Stimulated activated CD8-positive, alpha-beta memory T cell treated with anti-CD3 and anti-CD28 coated beads, Interleukin-4, amount 100 ng/mL, for 4 hours (primary cell): ENCODE measurements around the gene SFRP2.

Experiments
- DNase-seq, 2 donors: peaks; one replicate each; pipeline ENCODE4 v3.0.0-alpha.2; 2020; ENCODE audit warnings: low read depth in 2 of 2, low spot score in 1 of 2

Gene SFRP2

GRCh38 chr4:153773236-153773690 lies 15.6 kb downstream of the SFRP2 start:
- DNase-seq: no peak

- DNase-seq: no peak
These were observed 17.8 kb downstream of the SFRP2 start for GRCh38 chr4:153771046-153771445.

GRCh38 chr4:153766758-153767157 lies 22.1 kb downstream of the SFRP2 start:
- DNase-seq: no peak

- no peak for DNase-seq
These were observed 23.0 kb downstream of the SFRP2 start for GRCh38 chr4:153765894-153766293.

DNA sequence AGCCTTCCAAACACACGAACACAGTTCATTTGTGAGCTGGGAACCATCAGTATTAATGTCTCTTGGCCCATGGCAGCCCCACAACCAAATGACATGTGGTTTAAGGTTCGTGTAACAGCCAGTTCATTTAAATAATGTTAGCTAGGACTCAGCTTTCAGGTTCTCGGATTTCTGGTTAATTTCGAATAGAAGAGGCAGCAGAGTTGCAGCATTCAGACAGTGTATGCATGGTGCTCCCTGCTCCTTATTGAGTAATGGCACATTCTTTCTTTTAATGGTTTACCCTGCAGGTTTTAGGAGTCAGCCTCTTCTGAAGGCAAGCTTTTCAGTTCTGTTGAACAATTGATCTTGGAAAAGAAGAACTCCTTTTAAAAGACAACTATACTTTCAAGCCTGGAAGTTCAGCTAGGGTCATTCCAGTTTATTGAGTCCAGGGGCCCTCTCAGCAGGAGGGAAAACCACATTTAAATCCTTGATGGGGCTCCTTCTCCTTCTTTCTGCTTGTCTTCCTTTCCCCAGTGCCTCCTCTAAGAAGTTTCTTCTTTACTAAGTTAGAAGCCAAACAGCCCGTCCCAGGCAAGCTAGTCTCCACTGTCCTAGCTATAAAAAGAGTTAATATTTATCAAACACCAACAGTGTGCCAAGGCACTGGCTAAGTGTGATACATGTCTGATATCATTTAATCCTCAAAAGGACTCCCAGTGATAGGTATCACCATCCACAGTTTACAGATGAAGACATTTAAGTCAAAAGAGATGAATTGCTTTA lies 24.1 kb downstream of the SFRP2 start:
- DNase-seq: no peak

DNA sequence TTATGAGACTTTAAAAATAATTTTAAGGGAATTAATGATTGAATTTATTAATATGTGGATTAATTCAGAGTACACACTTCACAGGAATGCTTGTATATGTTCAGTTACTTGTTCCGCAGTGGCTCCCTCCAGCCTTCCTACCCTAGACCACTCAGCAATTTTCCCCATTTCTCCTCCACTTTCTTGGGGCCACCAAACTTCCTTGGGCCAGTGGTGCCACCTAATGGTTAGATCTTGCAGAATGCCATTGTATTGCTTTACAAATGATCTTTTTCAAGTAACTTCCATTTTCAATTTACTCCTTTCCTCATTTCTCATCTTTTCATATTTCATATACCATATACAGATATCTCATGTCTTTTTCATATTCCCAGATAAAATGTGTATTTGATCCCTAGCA lies 25.5 kb downstream of the SFRP2 start:
- no peak for DNase-seq

DNA sequence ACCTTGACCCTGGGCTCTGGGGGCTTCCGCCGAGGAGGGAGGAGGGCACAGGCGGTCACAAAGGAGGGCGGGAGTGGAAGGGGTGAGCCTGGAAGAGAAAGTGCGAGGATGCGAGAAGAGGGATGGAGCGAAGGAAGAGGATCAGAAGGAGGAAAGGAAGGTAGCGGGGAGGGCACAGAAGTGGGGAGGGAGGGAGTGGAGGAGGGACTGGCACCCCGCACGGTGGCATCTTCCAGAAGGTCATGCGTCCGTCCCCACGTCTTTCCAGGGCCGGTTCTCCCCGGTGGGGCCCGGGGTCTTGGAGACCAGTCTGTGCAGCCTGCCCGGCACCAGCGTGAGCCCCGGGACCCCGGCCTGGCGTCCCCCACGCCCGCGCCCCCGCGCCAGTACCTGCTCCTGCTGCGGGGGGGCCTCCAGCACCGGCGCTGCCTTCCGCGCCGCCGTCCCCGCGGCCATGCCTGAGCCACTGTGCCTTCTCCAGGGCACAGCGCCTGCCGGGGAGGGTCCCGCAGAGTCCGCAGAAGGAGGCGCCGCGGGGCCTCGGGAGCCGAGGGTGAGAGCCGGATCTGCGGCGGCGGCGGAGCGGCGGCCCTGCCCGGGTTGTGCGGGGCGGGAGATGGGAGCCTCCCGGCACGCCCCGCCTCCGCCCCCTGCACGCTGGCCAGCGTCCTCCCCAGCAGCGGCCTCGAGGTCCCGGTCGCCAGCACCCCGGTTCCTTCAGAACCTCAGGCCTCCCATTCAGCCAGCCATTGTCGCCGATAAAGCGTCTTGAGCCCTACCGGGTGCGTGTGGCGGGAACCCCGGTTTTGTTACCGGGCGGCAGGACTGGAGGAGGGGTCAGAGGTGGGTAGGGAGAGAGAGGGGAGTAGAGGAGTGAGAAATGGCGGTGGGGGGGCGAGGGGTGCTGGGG lies 29.2 kb downstream of the SFRP2 start, which contains the start of gene RNF175:
Gene RNF175 (minus strand): TSS at position 618 of the 910 bp plus-strand sequence. CDS start 162 bp downstream, at position 456.
- DNase-seq: no peak

- DNase-seq: no peak
These were observed 30.0 kb downstream of the SFRP2 start for GRCh38 chr4:153758688-153759406.

- DNase-seq: no peak
These were observed 30.7 kb downstream of the SFRP2 start for GRCh38 chr4:153758136-153758535.

- no peak for DNase-seq
These were observed 31.5 kb downstream of the SFRP2 start for GRCh38 chr4:153757407-153757806.

DNA sequence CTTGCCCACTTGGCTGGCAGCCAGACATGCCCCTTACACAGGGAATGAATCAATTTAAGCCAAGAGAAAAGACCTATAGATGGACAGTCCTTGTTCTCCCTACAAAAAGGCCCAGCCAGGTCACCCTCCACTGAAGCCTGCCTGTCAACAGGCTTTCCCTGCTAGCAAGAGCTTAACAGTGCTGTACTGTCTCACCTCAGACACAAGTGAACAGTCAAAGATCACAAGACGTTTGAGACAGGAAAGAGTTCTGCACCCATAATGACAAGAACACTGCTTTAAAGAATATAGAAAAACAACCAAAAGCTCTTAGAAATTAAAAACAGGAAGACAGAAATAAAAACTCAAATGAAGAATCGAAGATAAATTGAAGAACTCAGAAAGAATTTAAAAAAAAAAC lies 33.7 kb downstream of the SFRP2 start:
- no peak for DNase-seq

DNA sequence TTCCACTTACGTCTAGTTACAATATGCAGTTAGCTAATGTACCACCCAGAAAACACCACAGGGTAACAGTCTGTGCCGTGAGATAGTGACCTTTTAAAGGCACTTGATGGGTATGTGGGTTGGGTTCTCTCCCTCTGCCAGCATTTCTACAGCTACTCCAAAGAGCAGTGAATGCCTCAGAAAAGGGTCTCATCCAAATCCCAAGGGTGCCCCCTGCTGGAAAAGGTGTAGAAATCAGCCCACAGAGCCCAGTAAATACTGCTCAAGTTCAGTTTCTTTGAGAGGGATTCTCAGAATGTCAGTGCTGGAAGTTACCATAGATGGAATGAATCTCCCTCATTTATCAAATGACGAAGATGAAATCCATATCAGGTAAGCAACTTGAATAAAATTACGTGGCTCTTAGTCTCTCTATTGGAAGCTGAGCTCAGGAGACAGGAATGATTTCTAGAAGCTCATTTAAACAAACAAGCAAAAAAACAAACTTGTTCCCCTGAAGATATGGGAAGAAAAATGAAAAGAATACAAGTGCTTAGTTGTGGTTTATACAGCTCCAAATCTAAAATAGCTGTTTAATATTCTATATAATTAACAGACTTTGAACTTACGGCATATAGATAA lies 38.6 kb downstream of the SFRP2 start:
- DNase-seq: peak; percentile 10 to 12

GRCh38 chr4:153748378-153748777 lies 40.5 kb downstream of the SFRP2 start:
- no peak for DNase-seq

DNA sequence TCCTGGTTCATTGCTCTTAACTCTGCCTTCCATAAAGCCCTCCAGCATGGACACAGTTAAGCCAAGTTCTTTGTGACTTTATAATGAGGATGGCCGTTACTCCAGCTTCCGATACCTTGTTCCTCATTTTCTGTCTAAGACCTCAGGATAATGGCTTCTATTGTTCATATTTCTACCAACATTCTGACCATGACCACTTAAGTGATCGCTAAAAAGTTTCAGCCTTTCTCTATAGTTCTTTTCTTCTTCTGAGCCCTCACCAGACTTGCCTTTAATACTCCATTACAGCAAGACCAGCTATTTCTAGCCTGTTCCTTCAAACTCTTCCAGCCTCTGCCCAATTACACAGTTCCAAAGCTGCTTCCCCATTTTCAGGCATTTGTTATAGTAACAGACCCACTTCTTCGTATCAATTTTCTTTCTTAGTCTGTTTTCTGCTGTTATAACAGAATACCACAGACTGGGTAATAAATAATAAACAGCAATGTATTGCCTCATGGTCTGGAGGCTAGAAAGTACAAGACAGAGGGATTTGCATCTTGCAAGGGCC lies 41.4 kb downstream of the SFRP2 start:
- DNase-seq: no peak

DNA sequence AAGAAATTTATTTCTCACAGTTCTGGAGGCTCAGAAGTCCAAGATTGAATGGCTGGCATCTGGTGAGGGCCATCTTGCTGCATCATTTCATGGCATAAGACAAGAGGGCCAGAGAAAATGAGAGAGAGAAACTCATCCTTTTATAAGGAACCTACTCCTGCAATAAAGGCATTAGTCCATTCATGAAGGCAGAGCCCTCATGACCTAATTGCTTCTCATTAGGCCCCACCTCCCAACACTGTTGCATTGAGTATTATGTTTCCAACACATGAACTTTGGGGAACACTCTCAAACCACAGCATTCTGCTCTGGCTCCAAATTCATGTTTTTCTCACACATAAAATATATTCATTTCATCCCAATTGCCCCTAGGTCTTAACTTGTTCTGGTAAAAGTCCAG lies 43.2 kb downstream of the SFRP2 start:
- DNase-seq: no peak

DNA sequence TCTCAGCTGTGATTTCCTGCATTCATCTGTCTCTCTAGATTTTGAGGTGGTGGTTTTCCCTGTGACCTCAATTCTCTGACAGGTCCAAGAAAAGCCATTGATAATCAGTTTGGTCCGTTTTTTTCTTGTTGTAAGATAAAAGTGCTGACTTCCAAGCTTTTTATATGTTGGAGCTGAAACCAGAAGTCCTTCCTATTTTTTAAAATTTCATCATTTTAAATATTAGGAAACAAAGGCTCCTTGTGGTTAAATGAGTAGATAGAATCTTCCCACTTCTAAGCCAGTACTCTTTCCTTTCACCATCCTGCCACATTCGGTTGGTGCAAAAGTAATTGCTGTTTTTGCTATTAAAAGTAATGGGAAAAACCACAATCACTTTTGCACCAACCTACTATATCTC lies 47.3 kb downstream of the SFRP2 start:
- no peak for DNase-seq

- DNase-seq: no peak
These were observed 52.9 kb downstream of the SFRP2 start for GRCh38 chr4:153735906-153736461.

- no peak for DNase-seq
These were observed 55.0 kb downstream of the SFRP2 start for GRCh38 chr4:153733751-153734448.

DNA sequence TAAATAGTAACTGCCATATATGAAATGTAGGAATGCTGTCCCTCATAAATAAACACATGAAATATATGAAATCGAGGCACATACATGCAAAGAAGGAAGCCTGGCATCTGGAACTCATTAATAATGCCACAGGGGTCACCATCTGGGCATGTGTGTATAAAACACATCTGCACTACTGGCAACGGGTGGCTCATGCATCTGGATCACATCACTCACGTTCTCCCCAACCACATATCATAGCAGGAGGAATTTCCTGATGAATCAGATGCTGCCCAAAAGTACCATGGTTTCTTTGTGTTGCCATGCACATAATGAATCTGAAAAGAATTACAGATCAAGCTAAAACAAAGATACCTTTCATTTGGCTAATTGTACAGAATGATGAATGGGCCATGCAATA lies 57.6 kb downstream of the SFRP2 start:
- no peak for DNase-seq
